ENCODE measurements around the gene TNFRSF1B. TPM values are rescaled to one million over a fixed set of nuclear protein-coding genes. Genes with fewer than 3 reads are reported as not detected.

TNFRSF1B gene
- polyA plus RNA-seq, 1 donor (not counting 4 experiments of a cell fraction or from before 2014, with no cell fraction given), result 0.04 TPM

DNA sequence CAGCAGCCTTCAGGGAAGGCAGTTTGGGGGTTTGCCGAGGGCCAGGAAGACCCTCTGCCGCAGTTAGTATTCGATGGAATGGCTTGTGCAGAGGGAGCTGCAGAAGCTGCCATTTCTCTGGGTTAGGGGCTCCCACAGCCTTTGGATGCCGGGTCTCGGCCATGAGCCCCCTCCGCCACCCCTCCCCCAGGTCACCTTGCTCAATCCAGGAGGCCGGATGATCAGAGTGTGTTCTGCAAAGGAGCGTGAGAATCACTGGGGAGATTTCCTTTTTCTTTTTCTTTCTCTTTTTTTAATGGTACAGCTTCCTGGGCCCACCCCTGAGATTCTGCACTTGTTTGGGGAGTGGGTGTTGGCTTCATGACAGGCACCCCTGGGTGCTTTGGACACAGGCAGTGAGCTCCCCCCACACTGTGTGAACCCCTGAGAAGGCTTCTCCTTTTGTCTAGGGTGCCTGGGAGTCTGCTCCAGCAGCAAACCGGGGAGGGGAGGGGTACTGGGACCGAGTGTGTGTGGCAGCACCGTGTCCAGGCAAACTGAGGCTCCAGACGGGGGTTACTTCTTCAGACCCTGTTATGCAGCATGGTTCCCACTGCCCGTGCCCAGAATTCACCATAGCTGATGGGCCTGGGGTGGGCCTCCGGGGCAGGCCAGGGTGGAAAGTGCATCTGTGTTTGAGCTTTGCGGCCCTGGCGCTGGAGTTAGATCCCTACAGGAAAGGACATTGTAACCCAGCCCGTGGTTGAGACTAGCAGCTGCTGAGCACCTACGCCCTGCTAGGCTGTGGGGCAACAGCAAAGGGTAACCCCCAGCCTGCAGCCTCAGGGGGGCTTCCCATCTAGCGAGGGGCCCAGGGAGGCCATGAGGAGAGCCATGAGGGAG, 18.5 kb downstream of the TNFRSF1B start:
- no peak overlapping the region for H3K4me2 ChIP-seq (ENCODE audit: control insufficient read depth, extremely low read depth, insufficient read depth, low read depth, low read length)
- no peak overlapping the region for H3K4me3 ChIP-seq (ENCODE audit: control insufficient read depth in 2 of 3, extremely low read depth in 1 of 3, insufficient read depth in 2 of 3, low read depth in 1 of 3, low read length in 3 of 3)
- no peak for TF ChIP-seq EZH2 (IDR thresholded peaks at IDR 0.05; ENCODE audit: low read length)
- TF ChIP-seq, protein P1, sequence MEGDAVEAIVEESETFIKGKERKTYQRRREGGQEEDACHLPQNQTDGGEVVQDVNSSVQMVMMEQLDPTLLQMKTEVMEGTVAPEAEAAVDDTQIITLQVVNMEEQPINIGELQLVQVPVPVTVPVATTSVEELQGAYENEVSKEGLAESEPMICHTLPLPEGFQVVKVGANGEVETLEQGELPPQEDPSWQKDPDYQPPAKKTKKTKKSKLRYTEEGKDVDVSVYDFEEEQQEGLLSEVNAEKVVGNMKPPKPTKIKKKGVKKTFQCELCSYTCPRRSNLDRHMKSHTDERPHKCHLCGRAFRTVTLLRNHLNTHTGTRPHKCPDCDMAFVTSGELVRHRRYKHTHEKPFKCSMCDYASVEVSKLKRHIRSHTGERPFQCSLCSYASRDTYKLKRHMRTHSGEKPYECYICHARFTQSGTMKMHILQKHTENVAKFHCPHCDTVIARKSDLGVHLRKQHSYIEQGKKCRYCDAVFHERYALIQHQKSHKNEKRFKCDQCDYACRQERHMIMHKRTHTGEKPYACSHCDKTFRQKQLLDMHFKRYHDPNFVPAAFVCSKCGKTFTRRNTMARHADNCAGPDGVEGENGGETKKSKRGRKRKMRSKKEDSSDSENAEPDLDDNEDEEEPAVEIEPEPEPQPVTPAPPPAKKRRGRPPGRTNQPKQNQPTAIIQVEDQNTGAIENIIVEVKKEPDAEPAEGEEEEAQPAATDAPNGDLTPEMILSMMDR (optimal IDR thresholded peaks at IDR 0.05 in 1 of 3, IDR thresholded peaks at IDR 0.05 in 1 of 3, conservative IDR thresholded peaks at IDR 0.05 in 1 of 3; ENCODE audit: extremely low read depth in 1 of 3, insufficient read depth in 2 of 3, low read length in 3 of 3), result no peak
- no peak overlapping the region for H3K9ac ChIP-seq (ENCODE audit: control insufficient read depth, extremely low read depth, insufficient read depth, low read length)
- no peaks in the 10 kb centered on the region for H3K9me3 ChIP-seq (ENCODE audit: control insufficient read depth, low read depth, low read length)
- FAIRE-seq, result no peak
- no peaks in the 10 kb centered on the region for H4K20me1 ChIP-seq (ENCODE audit: control insufficient read depth, extremely low read depth, insufficient read depth, low read length)
- H2AFZ ChIP-seq (ENCODE audit: control insufficient read depth, low read length), result no peak overlapping the region
- H3K9me1 ChIP-seq (ENCODE audit: control insufficient read depth, extremely low read depth, insufficient read depth, low read length), result no peaks in the 10 kb centered on the region
- dilution Hi-C loops (cut with MboI; ENCODE audit: extremely low pct_ligation_motif_present, low sequenced_read_pairs), result no loop called here
- H3K79me2 ChIP-seq (ENCODE audit: control insufficient read depth, insufficient read depth, low read length), result no peaks in the 10 kb centered on the region
- no peaks in the 10 kb centered on the region for H3K36me3 ChIP-seq (ENCODE audit: control insufficient read depth in 2 of 2, extremely low read depth in 1 of 2, insufficient read depth in 2 of 2, low read length in 2 of 2)
- H3K27me3 ChIP-seq (ENCODE audit: control insufficient read depth, extremely low read depth, insufficient read depth, low read length), result peaks cover 32% of the 10 kb centered on the region
- no peak overlapping the region for H3K27ac ChIP-seq (ENCODE audit: control insufficient read depth, insufficient read depth, low read length)
- H3K4me1 ChIP-seq (ENCODE audit: control insufficient read depth, extremely low read depth, insufficient read depth, low read length), result no peaks in the 10 kb centered on the region
- no peak for DNase-seq (ENCODE audit: low read depth, low spot score)

GRCh38 chr1:12185918-12186678, 19.3 kb downstream of the TNFRSF1B start:
- DNase-seq (ENCODE audit: low read depth, low spot score) (no peak), FAIRE-seq (no peak)
- dilution Hi-C loops (cut with MboI; ENCODE audit: extremely low pct_ligation_motif_present, low sequenced_read_pairs), result no loop called here
- Histone ChIP-seq H3K9me3 (ENCODE audit: control insufficient read depth, low read depth, low read length) (no peaks in the 10 kb centered on the region), H3K4me3 (ENCODE audit: control insufficient read depth in 2 of 3, extremely low read depth in 1 of 3, insufficient read depth in 2 of 3, low read depth in 1 of 3, low read length in 3 of 3) (no peak overlapping the region), H3K36me3 (ENCODE audit: control insufficient read depth in 2 of 2, extremely low read depth in 1 of 2, insufficient read depth in 2 of 2, low read length in 2 of 2) (no peaks in the 10 kb centered on the region), H4K20me1 (ENCODE audit: control insufficient read depth, extremely low read depth, insufficient read depth, low read length) (no peaks in the 10 kb centered on the region), H3K9me1 (ENCODE audit: control insufficient read depth, extremely low read depth, insufficient read depth, low read length) (no peaks in the 10 kb centered on the region), H3K4me1 (ENCODE audit: control insufficient read depth, extremely low read depth, insufficient read depth, low read length) (no peaks in the 10 kb centered on the region), H3K4me2 (ENCODE audit: control insufficient read depth, extremely low read depth, insufficient read depth, low read depth, low read length) (no peak overlapping the region), H2AFZ (ENCODE audit: control insufficient read depth, low read length) (no peak overlapping the region), H3K9ac (ENCODE audit: control insufficient read depth, extremely low read depth, insufficient read depth, low read length) (no peak overlapping the region), H3K79me2 (ENCODE audit: control insufficient read depth, insufficient read depth, low read length) (no peaks in the 10 kb centered on the region), H3K27ac (ENCODE audit: control insufficient read depth, insufficient read depth, low read length) (no peak overlapping the region), H3K27me3 (ENCODE audit: control insufficient read depth, extremely low read depth, insufficient read depth, low read length) (peaks cover 30% of the 10 kb centered on the region)
- TF ChIP-seq EZH2 (IDR thresholded peaks at IDR 0.05; ENCODE audit: low read length), result no peak
- TF ChIP-seq, protein P1 (optimal IDR thresholded peaks at IDR 0.05 in 1 of 3, IDR thresholded peaks at IDR 0.05 in 1 of 3, conservative IDR thresholded peaks at IDR 0.05 in 1 of 3; ENCODE audit: extremely low read depth in 1 of 3, insufficient read depth in 2 of 3, low read length in 3 of 3), result no peak

All from keratinocyte (primary cell).